Common myeloid progenitor, CD34-positive (primary cell): Measurements from ENCODE around the gene SCN2A.

Source experiments
- CTCF ChIA-PET: fragments of 350-600 bp; sonication (Branson Sonifier 250); formaldehyde crosslinking; loops from one replicate; lab custom pipeline; 2021; ENCODE audit warnings: antibody characterized with exemption; lab: Charles Lee
- POLR2A ChIA-PET: fragments of 350-600 bp; sonication (Branson Sonifier 250); formaldehyde crosslinking; loops from one replicate; lab custom pipeline; 2021; ENCODE audit warnings: antibody characterized with exemption; lab: Charles Lee
- DNase-seq, 3 donors: peaks; one replicate each; pipeline versions ENCODE4 v3.0.0 to v3.0.0-alpha.2; 2013
- H3K27ac ChIP-seq, 2 experiments: 1 replicate in 1 of 2; 2 replicates in 1 of 2; pipeline ENCODE4 v1.7.0; 2013; ENCODE audit warnings: inconsistent platforms in 2 of 2, low read length in 2 of 2, mild to moderate bottlenecking in 2 of 2, low read depth in 1 of 2, moderate library complexity in 1 of 2; ENCODE audit not compliant: severe bottlenecking in 2 of 2, insufficient read depth in 1 of 2, poor library complexity in 1 of 2
- H3K27me3 ChIP-seq, 5 experiments: replicated peaks in 2 of 5; 1 replicate in 3 of 5; 2 replicates in 2 of 5; pipeline versions ENCODE4 v1.6.1 to v1.7.0; 2013; ENCODE audit warnings: low read length in 4 of 5, mild to moderate bottlenecking in 2 of 5, moderate library complexity in 2 of 5, inconsistent platforms in 1 of 5; ENCODE audit not compliant: insufficient read depth in 5 of 5, control insufficient read depth in 4 of 5
- H3K36me3 ChIP-seq, 4 experiments: 1 replicate in 2 of 4; 2 replicates in 2 of 4; pipeline versions ENCODE4 v1.6.1 to v1.7.0; 2013; ENCODE audit warnings: low read length in 3 of 4, control low read depth in 1 of 4, mild to moderate bottlenecking in 1 of 4; ENCODE audit not compliant: control insufficient read depth in 4 of 4, insufficient read depth in 4 of 4
- H3K4me1 ChIP-seq, 4 experiments: 1 replicate in 3 of 4; 2 replicates in 1 of 4; pipeline versions ENCODE4 v1.6.1 to v1.7.1; 2013; ENCODE audit warnings: low read length in 3 of 4, mild to moderate bottlenecking in 3 of 4, control low read depth in 1 of 4, inconsistent platforms in 1 of 4, moderate library complexity in 1 of 4; ENCODE audit not compliant: control insufficient read depth in 4 of 4, insufficient read depth in 4 of 4; ENCODE audit errors: control extremely low read depth in 1 of 4
- H3K4me3 ChIP-seq, 7 experiments: 1 replicate in 4 of 7; 2 replicates in 3 of 7; pipeline versions ENCODE4 v1.5.1 to v1.7.0; 2013; ENCODE audit warnings: mild to moderate bottlenecking in 7 of 7, low read length in 6 of 7, moderate library complexity in 6 of 7, inconsistent platforms in 2 of 7, low read depth in 2 of 7, control low read depth in 1 of 7; ENCODE audit not compliant: insufficient read depth in 4 of 7, control insufficient read depth in 1 of 7; ENCODE audit errors: extremely low read depth in 1 of 7
- H3K9me3 ChIP-seq, 5 experiments: 1 replicate in 4 of 5; 2 replicates in 1 of 5; pipeline versions ENCODE4 v1.6.1 to v1.7.1; 2013; ENCODE audit warnings: low read length in 4 of 5, mild to moderate bottlenecking in 2 of 5, inconsistent platforms in 1 of 5, low read depth in 1 of 5, moderate library complexity in 1 of 5; ENCODE audit not compliant: control insufficient read depth in 4 of 5, insufficient read depth in 2 of 5; ENCODE audit errors: control extremely low read depth in 1 of 5
- WGBS: methylation state at CpG from one replicate; pipeline ENCODE4 v1.1.5; 2013; ENCODE audit not compliant: insufficient coverage; 5-methylcytosine and 5-hydroxymethylcytosine counted together

SCN2A gene

DNA sequence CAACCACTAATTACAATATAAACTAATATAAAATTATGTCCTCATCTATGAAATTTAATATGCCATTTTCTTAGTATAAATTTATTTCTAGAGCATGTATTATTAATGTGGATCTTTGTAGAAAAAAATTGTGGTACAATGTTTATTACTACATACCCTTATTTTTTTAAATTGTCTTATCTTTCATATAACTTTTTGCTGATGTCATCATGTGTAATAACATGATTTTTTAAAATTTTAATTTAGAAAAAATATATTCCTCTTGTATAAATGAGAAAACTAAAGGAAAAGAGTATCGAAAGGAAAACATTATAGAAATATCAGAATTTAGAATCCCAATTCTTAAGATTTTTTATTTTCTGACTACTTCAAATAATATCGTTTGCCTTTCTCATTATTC, 49.9 kb downstream of the SCN2A start:
- no CpG with 5 or more reads among the region's 2 CpGs for WGBS
- ChIA-PET CTCF (no interaction called here), POLR2A (no interaction called here)
- H3K4me1 ChIP-seq: peaks cover 0 to 3% (median 0%) of the 10 kb centered on the region in 4 experiments
- H3K36me3 ChIP-seq: no peaks in the 10 kb centered on the region
- H3K27me3 ChIP-seq: no peaks in the 10 kb centered on the region
- no peak for DNase-seq
- no peak overlapping the region for H3K27ac ChIP-seq
- H3K9me3 ChIP-seq: peaks cover 0 to 3% (median 0%) of the 10 kb centered on the region in 5 experiments
- H3K4me3 ChIP-seq: no peak overlapping the region

- Histone ChIP-seq H3K36me3 (no peaks in the 10 kb centered on the region), H3K4me3 (no peak overlapping the region), H3K4me1 (peaks cover 0 to 5% (median 0%) of the 10 kb centered on the region in 4 experiments), H3K9me3 (no peaks in the 10 kb centered on the region), H3K27ac (no peak overlapping the region), H3K27me3 (no peaks in the 10 kb centered on the region)
- DNase-seq: peak; percentile 91 to 95 (median 95)
- ChIA-PET POLR2A (no interaction called here), CTCF (interaction anchor here (0.7 to 2.3 kb wide), 6 partner anchors 54 to 1829 kb away, joined by 3 to 8 read pairs (median 4); partner anchors contain the start of genes SCN2A and SCN3A)
- no CpG with 5 or more reads among the region's 6 CpGs for WGBS
These were observed 54.5 kb downstream of the SCN2A start for GRCh38 chr2:165293440-165294420.

GRCh38 chr2:165294912-165295311, 55.7 kb downstream of the SCN2A start:
- no peak for DNase-seq
- no peak overlapping the region for H3K27ac ChIP-seq
- CTCF ChIA-PET: interaction anchor here (0.9 to 2.3 kb wide), 7 partner anchors 11 to 281 kb away, joined by 3 to 8 read pairs (median 4); partner anchors contain the start of genes SCN2A and SCN3A
- WGBS: 52% methylated on average over 4 of the region's 5 CpGs
- peaks cover 0 to 5% (median 0%) of the 10 kb centered on the region in 4 experiments for H3K4me1 ChIP-seq
- no peak overlapping the region for H3K4me3 ChIP-seq
- H3K27me3 ChIP-seq: no peaks in the 10 kb centered on the region
- POLR2A ChIA-PET: no interaction called here
- H3K9me3 ChIP-seq: no peaks in the 10 kb centered on the region
- no peaks in the 10 kb centered on the region for H3K36me3 ChIP-seq

GRCh38 chr2:165295643-165296042, 56.4 kb downstream of the SCN2A start:
- 96% methylated on average over 4 of the region's 4 CpGs for WGBS
- no peak for DNase-seq
- H3K27ac ChIP-seq: no peak overlapping the region
- no peaks in the 10 kb centered on the region for H3K36me3 ChIP-seq
- ChIA-PET POLR2A (no interaction called here), CTCF (interaction anchor here (0.6 to 2.2 kb wide), 7 partner anchors 56 to 368 kb away, joined by 3 to 6 read pairs (median 3); partner anchors contain the start of genes SCN2A and SCN3A)
- H3K4me3 ChIP-seq: no peak overlapping the region
- H3K27me3 ChIP-seq: no peaks in the 10 kb centered on the region
- H3K9me3 ChIP-seq: no peaks in the 10 kb centered on the region
- H3K4me1 ChIP-seq: peaks cover 0 to 5% (median 0%) of the 10 kb centered on the region in 4 experiments

GRCh38 chr2:165305391-165306096, 66.3 kb downstream of the SCN2A start:
- H3K27ac ChIP-seq: no peak overlapping the region
- H3K36me3 ChIP-seq: no peaks in the 10 kb centered on the region
- no peaks in the 10 kb centered on the region for H3K27me3 ChIP-seq
- 40% methylated on average over 1 of the region's 3 CpGs for WGBS
- H3K9me3 ChIP-seq: no peaks in the 10 kb centered on the region
- ChIA-PET CTCF (interaction anchor here (1.4 kb wide), 1 partner anchor 11 kb away, joined by 3 read pairs; no protein-coding TSS in a partner anchor), POLR2A (no interaction called here)
- H3K4me3 ChIP-seq: no peak overlapping the region
- H3K4me1 ChIP-seq: no peaks in the 10 kb centered on the region
- DNase-seq: no peak

DNA sequence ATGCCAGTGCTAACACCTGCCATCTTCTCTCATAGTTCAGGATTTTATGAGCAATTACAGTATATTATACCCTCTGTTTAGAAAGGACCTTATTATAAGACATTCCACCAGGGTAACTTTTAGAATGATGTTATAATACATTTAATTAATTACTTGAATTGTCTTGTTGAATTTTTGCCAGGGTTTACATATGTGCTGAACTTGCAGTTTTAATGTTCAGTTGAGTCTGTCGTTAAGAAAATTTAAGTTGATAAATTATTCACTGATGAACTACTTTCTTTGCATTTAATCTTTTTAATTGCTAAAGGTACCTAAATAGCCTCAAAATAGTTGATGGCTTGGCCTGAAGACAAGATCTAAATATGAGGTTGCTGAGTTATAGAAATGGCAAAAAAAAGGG, 68.1 kb downstream of the SCN2A start:
- ChIA-PET POLR2A (no interaction called here), CTCF (no interaction called here)
- no peaks in the 10 kb centered on the region for H3K9me3 ChIP-seq
- H3K36me3 ChIP-seq: no peaks in the 10 kb centered on the region
- H3K27ac ChIP-seq: no peak overlapping the region
- DNase-seq: no peak
- no peaks in the 10 kb centered on the region for H3K4me1 ChIP-seq
- no peaks in the 10 kb centered on the region for H3K27me3 ChIP-seq
- WGBS: no CpG with 5 or more reads among the region's 1 CpG
- no peak overlapping the region for H3K4me3 ChIP-seq
